Hepatocyte (in vitro differentiated cells): ENCODE measurements around the gene SIGLECL1. TPM values are rescaled to one million over a fixed set of nuclear protein-coding genes. Genes with fewer than 3 reads are reported as not detected.

ENCODE experiments used
- DNase-seq: peaks from one replicate; pipeline ENCODE4 v3.0.0-alpha.2; 2016; ENCODE audit warnings: low spot score
- H2AFZ ChIP-seq: fragments of 200-600 bp; sonication (generic); 2 replicates; pipeline ENCODE4 v1.6.0; 2016; ENCODE audit warnings: antibody characterized with exemption, mild to moderate bottlenecking
- H3K27ac ChIP-seq: fragments of 200-600 bp; sonication (generic); 2 replicates; pipeline ENCODE4 v1.5.1; 2016; ENCODE audit warnings: mild to moderate bottlenecking
- H3K27me3 ChIP-seq: fragments of 200-600 bp; sonication (generic); 2 replicates; pipeline ENCODE4 v1.6.1; 2016
- H3K36me3 ChIP-seq: fragments of 200-600 bp; sonication (generic); replicated peaks from 2 replicates; pipeline ENCODE4 v1.5.1; 2016; ENCODE audit warnings: low read depth; ENCODE audit not compliant: insufficient read depth
- H3K4me1 ChIP-seq: fragments of 200-600 bp; sonication (generic); 2 replicates; pipeline ENCODE4 v1.5.1; 2016; ENCODE audit warnings: mild to moderate bottlenecking, moderate library complexity; ENCODE audit not compliant: insufficient read depth
- H3K4me2 ChIP-seq: fragments of 200-600 bp; sonication (generic); 2 replicates; pipeline ENCODE4 v1.6.0; 2016
- H3K4me3 ChIP-seq: fragments of 200-600 bp; sonication (generic); 2 replicates; pipeline ENCODE4 v1.5.1; 2016; ENCODE audit warnings: mild to moderate bottlenecking
- H3K79me2 ChIP-seq: fragments of 200-600 bp; sonication (generic); 2 replicates; pipeline ENCODE4 v1.6.0; 2017; ENCODE audit warnings: mild to moderate bottlenecking
- H3K9me2 ChIP-seq: fragments of 200-600 bp; sonication (generic); replicated peaks from 2 replicates; pipeline ENCODE4 v1.6.0; 2017; ENCODE audit warnings: mild to moderate bottlenecking; ENCODE audit not compliant: insufficient read depth
- H3K9me3 ChIP-seq: fragments of 200-600 bp; sonication (generic); 2 replicates; pipeline ENCODE4 v1.5.1; 2016; ENCODE audit warnings: low read depth, mild to moderate bottlenecking
- H4K20me1 ChIP-seq: fragments of 200-600 bp; sonication (generic); 2 replicates; pipeline ENCODE4 v1.6.0; 2016; ENCODE audit warnings: mild to moderate bottlenecking; ENCODE audit not compliant: insufficient read depth, poor library complexity, severe bottlenecking
- EZH2 ChIP-seq: fragments of 200-600 bp; sonication (generic); IDR thresholded peaks from 2 replicates; pipeline ENCODE4 v1.6.1; 2016; ENCODE audit warnings: antibody characterized with exemption, mild to moderate bottlenecking, borderline replicate concordance
- EZH2phosphoT487 ChIP-seq: fragments of 200-600 bp; sonication (generic); IDR thresholded peaks from one replicate; pipeline ENCODE4 v1.6.1; 2018; ENCODE audit warnings: antibody characterized with exemption, mild to moderate bottlenecking, low read depth, moderate library complexity; ENCODE audit not compliant: unreplicated experiment, severe bottlenecking
- WGBS: methylation state at CpG from one replicate; pipeline ENCODE4 v1.1.6; 2016; ENCODE audit warnings: low lambda C conversion rate; ENCODE audit errors: missing lambda C conversion rate; 5-methylcytosine and 5-hydroxymethylcytosine counted together
- polyA plus RNA-seq: library from polyadenylated mRNA; unstranded; fragments of >200 nt; fragmentation: Nextera tagmentation; extraction: Ambion mirVana; gene quantifications from 2 replicates; pipeline ENCODE4 v1.2.1, GENCODE V29; 2016
- total RNA-seq: library from RNA; depleted of rRNA; stranded (reverse); fragments of >200 nt; gene quantifications from 2 replicates; pipeline ENCODE4 v1.2.3, GENCODE V29; 2014
- TF ChIP-seq, protein P1 (sequence below): fragments of 200-600 bp; sonication (generic); IDR thresholded peaks from 2 replicates; pipeline ENCODE4 v1.5.1; 2016; ENCODE audit warnings: antibody characterized with exemption, mild to moderate bottlenecking; ENCODE audit not compliant: poor library complexity

SIGLECL1 gene
- total and polyA plus RNA-seq, 2 experiments from 2014 or later: not detected

DNA sequence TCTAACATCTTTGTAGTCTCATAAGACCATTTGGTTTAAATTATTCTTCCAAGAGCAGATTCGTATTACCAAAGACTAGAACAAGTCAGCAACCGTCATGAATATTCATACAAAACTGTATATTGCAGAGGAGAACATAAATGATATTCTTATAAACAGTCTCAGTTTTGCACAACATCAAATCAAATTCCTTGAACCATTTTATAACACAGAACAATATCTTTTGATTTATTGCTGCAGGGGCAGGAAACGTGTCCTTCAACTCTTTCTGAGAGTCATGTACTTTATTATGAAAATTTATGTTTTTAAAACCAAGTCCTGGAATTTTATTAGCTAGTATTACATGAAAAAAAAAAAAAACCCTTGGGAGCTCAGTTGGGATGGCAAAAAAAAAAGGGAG lies 26.2 kb downstream of the SIGLECL1 start:
- 84% methylated on average over 3 of the region's 3 CpGs for WGBS
- H3K79me2 ChIP-seq: no peaks in the 10 kb centered on the region
- H3K9me3 ChIP-seq: no peaks in the 10 kb centered on the region

DNA sequence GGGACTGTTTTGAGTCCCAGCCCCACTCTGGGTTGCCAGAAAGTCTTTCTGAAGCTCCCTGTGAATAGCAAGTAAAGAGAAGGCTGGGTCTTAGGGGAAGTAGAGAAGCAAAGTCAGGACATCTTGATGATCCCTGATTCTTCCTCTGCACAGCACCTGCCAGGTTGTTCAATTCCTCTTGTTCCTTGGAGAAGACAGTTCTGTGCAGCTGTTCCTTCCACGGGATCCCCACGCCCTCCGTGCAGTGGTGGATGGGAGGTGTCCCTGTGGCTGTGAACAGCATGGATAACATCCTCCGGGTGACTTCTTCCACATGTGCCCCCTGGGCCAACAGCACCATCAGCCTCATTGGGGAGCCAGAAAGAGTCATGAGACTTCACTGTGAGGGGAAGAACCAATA lies 31.5 kb downstream of the SIGLECL1 start:
- 89% methylated on average over 4 of the region's 4 CpGs for WGBS
- Histone ChIP-seq H3K27ac (no peak overlapping the region), H3K4me1 (no peaks in the 10 kb centered on the region), H2AFZ (no peak overlapping the region), H3K9me2 (no peaks in the 10 kb centered on the region), H3K4me3 (no peak overlapping the region), H3K36me3 (no peaks in the 10 kb centered on the region), H4K20me1 (no peaks in the 10 kb centered on the region), H3K27me3 (no peaks in the 10 kb centered on the region), H3K9me3 (no peaks in the 10 kb centered on the region), H3K4me2 (no peak overlapping the region), H3K79me2 (no peaks in the 10 kb centered on the region)
- TF ChIP-seq, protein P1, sequence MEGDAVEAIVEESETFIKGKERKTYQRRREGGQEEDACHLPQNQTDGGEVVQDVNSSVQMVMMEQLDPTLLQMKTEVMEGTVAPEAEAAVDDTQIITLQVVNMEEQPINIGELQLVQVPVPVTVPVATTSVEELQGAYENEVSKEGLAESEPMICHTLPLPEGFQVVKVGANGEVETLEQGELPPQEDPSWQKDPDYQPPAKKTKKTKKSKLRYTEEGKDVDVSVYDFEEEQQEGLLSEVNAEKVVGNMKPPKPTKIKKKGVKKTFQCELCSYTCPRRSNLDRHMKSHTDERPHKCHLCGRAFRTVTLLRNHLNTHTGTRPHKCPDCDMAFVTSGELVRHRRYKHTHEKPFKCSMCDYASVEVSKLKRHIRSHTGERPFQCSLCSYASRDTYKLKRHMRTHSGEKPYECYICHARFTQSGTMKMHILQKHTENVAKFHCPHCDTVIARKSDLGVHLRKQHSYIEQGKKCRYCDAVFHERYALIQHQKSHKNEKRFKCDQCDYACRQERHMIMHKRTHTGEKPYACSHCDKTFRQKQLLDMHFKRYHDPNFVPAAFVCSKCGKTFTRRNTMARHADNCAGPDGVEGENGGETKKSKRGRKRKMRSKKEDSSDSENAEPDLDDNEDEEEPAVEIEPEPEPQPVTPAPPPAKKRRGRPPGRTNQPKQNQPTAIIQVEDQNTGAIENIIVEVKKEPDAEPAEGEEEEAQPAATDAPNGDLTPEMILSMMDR: no peak
- no peak for DNase-seq

More for the DNA sequence above, 26.2 kb downstream of the SIGLECL1 start:
- Histone ChIP-seq H3K4me3 (no peak overlapping the region), H3K4me2 (no peak overlapping the region), H3K9me2 (no peaks in the 10 kb centered on the region), H3K36me3 (no peaks in the 10 kb centered on the region), H3K27ac (no peak overlapping the region), H2AFZ (no peak overlapping the region), H3K4me1 (no peaks in the 10 kb centered on the region), H4K20me1 (no peaks in the 10 kb centered on the region), H3K27me3 (no peaks in the 10 kb centered on the region)
- no peak for DNase-seq
- TF ChIP-seq, protein P1: no peak
- TF ChIP-seq EZH2phosphoT487: no peak
- no peak for TF ChIP-seq EZH2

DNA sequence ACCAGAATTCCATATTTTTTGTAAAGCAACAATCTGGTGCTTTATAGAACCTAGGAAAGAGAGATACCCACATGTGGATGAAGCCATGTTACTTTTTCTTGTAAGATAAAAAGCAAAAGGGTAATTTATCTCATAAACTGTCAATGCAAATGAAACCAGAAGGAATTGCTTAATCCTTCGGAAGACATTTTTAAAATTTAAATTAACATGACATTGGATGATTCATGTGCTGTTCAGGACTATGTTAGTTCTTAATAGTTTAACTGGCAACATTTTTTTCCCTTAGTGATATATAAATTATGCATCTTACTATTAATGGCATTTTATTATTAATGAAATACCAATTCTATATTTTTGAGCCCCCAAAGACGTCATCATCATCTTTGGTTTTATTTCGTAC lies 34.8 kb downstream of the SIGLECL1 start:
- Histone ChIP-seq H3K79me2 (no peaks in the 10 kb centered on the region), H3K36me3 (no peaks in the 10 kb centered on the region), H3K27me3 (no peaks in the 10 kb centered on the region), H3K27ac (no peak overlapping the region), H3K4me3 (no peak overlapping the region), H4K20me1 (no peaks in the 10 kb centered on the region), H3K4me1 (no peaks in the 10 kb centered on the region), H3K9me3 (no peaks in the 10 kb centered on the region), H3K4me2 (no peak overlapping the region), H2AFZ (no peak overlapping the region), H3K9me2 (no peaks in the 10 kb centered on the region)
- whole genome bisulfite sequencing: 85% methylated on average over 3 of the region's 3 CpGs
- no peak for TF ChIP-seq EZH2
- TF ChIP-seq EZH2phosphoT487: no peak
- TF ChIP-seq, protein P1: no peak
- no peak for DNase-seq

DNA sequence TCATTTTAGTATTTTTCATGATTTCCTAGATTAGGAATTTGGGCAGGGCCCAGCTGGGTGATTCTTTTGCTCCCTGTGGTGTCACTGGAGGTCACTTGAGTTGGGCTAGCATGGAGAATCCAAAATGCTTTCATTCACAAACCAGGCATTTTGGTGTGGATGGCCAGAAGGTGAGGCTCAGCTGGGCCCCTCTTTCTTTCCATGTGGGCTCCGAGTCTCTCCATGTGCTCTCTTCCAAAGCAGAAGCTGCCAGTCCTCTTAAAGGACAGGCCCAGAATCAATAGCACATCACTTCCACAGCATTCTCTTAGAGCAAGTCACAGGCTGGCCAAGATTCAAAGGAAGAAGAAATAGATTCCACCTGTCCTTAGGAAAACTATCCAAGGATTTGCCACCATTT lies 38.8 kb downstream of the SIGLECL1 start:
- Histone ChIP-seq H3K9me2 (no peaks in the 10 kb centered on the region), H3K4me1 (no peaks in the 10 kb centered on the region), H2AFZ (no peak overlapping the region), H3K27ac (no peak overlapping the region), H3K4me2 (no peak overlapping the region), H3K4me3 (no peak overlapping the region), H3K36me3 (no peaks in the 10 kb centered on the region), H3K9me3 (no peaks in the 10 kb centered on the region), H3K27me3 (peaks cover 5% of the 10 kb centered on the region), H4K20me1 (no peaks in the 10 kb centered on the region), H3K79me2 (no peaks in the 10 kb centered on the region)
- TF ChIP-seq, protein P1: no peak
- TF ChIP-seq EZH2phosphoT487 (no peak), EZH2 (no peak)
- WGBS: 90% methylated on average over 1 of the region's 1 CpG
- DNase-seq: no peak
